GM23248 (cell line): ENCODE results near the gene OLFML2B.

Experiments used
- EZH2 ChIP-seq: fragments of 200-600 bp; sonication (generic); IDR thresholded peaks from 2 replicates; pipeline ENCODE4 v1.6.1; 2018; ENCODE audit warnings: antibody characterized with exemption, mild to moderate bottlenecking; ENCODE audit not compliant: insufficient read depth, poor library complexity, severe bottlenecking
- EZH2phosphoT487 ChIP-seq: fragments of 200-600 bp; sonication (generic); IDR thresholded peaks from 2 replicates; pipeline ENCODE4 v1.6.1; 2018; ENCODE audit warnings: antibody characterized with exemption, moderate library complexity, mild to moderate bottlenecking, low read depth; ENCODE audit not compliant: insufficient read depth

GRCh38 chr1:162067466-162067865 is 43.8 kb upstream of the OLFML2B start:
- TF ChIP-seq EZH2 (no peak), EZH2phosphoT487 (no peak)
